DND-41 (cell line): ENCODE data around the gene ARAP1.

Experiments used
- EZH2 ChIP-seq: IDR thresholded peaks from 3 replicates; pipeline ENCODE4 v1.6.1; 2012; ENCODE audit warnings: borderline replicate concordance, low read depth, mild to moderate bottlenecking, moderate library complexity, low read length, inconsistent platforms; ENCODE audit not compliant: severe bottlenecking
- TF ChIP-seq, protein P1 (sequence below): IDR thresholded peaks from 2 replicates; pipeline ENCODE4 v1.5.1; 2012; ENCODE audit warnings: borderline replicate concordance, low read length, moderate library complexity, mild to moderate bottlenecking; ENCODE audit not compliant: poor library complexity, severe bottlenecking; ENCODE audit errors: extremely low read depth

DNA sequence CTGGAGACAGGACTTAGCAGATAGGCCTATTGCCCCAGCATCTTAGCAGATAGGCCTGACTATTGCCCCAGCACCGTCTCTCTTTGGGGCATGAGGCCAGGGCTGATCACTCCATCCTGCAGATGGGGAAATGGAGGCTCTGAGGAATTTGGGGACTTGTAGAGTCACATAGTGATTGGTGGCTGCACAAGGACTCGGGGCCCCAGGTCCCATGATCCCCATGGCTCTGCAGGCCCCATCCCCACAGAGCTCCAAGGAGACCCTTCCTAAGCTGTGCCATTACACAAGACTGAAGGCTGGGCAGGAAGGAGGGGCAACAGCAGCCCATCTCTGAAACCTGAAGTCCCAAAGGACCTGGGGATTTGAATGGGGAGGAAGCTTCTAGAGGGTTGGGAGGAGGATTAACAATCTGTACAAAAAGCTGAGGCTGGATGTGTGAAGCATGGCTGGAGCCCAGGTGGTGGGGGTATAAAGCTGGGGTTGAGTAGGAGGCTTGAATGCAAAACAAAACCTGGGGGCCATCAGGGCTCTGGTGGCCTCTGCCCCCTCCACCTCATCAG lies 1.6 kb downstream of the ARAP1 start:
- TF ChIP-seq, protein P1, sequence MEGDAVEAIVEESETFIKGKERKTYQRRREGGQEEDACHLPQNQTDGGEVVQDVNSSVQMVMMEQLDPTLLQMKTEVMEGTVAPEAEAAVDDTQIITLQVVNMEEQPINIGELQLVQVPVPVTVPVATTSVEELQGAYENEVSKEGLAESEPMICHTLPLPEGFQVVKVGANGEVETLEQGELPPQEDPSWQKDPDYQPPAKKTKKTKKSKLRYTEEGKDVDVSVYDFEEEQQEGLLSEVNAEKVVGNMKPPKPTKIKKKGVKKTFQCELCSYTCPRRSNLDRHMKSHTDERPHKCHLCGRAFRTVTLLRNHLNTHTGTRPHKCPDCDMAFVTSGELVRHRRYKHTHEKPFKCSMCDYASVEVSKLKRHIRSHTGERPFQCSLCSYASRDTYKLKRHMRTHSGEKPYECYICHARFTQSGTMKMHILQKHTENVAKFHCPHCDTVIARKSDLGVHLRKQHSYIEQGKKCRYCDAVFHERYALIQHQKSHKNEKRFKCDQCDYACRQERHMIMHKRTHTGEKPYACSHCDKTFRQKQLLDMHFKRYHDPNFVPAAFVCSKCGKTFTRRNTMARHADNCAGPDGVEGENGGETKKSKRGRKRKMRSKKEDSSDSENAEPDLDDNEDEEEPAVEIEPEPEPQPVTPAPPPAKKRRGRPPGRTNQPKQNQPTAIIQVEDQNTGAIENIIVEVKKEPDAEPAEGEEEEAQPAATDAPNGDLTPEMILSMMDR: no peak
- TF ChIP-seq EZH2: no peak
